Psoas muscle (tissue), 8 donors: ENCODE results near the gene SIGLEC5. TPM values are rescaled to one million over a fixed set of nuclear protein-coding genes. Genes with fewer than 3 reads are reported as not detected.

Experiments
- ATAC-seq, 4 donors: fragments of 200-7000 bp; cut with Tn5 transposase; one replicate each; pipeline ENCODE4 v1.9.1; 2020; ENCODE audit warnings: moderate library complexity in 3 of 4, mild to moderate bottlenecking in 2 of 4
- DNase-seq, 2 donors: peaks; one replicate each; pipeline ENCODE4 v3.0.0-alpha.2; 2020
- H3K27ac ChIP-seq: fragments of 200-600 bp; one replicate; pipeline ENCODE4 v1.8.0; 2022
- H3K27me3 ChIP-seq, 3 donors: fragments of 200-600 bp in 1 of 3; one replicate each; pipeline versions ENCODE4 v1.6.1 to v1.8.0; 2013 to 2022; ENCODE audit warnings: low read length in 2 of 3, mild to moderate bottlenecking in 2 of 3, moderate library complexity in 1 of 3; ENCODE audit not compliant: insufficient read depth in 3 of 3
- H3K36me3 ChIP-seq, 2 donors: fragments of 200-600 bp in 1 of 2; one replicate each; pipeline versions ENCODE4 v1.6.1 to v1.8.0; 2013 to 2022; ENCODE audit warnings: low read depth in 1 of 2, mild to moderate bottlenecking in 1 of 2, moderate library complexity in 1 of 2; ENCODE audit not compliant: insufficient read depth in 1 of 2
- H3K4me1 ChIP-seq: fragments of 200-600 bp; one replicate; pipeline ENCODE4 v1.8.0; 2022
- H3K4me3 ChIP-seq: fragments of 200-600 bp; one replicate; pipeline ENCODE4 v1.8.0; 2022; ENCODE audit warnings: mild to moderate bottlenecking
- H3K9me3 ChIP-seq: fragments of 200-600 bp; one replicate; pipeline ENCODE4 v1.8.0; 2022
- WGBS, 3 donors: extraction: QIAGEN DNeasy Blood & Tissue Kit; methylation state at CpG; one replicate each; pipeline versions ENCODE4 v1.1.6 to v1.1.7; 2013; 5-methylcytosine and 5-hydroxymethylcytosine counted together
- intact Hi-C, 2 donors: fragments of 100-400 bp; cut with DNase I; formaldehyde crosslinking; loops; one replicate each; pipeline versions ENCODE4 v1.11.0 to v1.14.2; 2022
- polyA plus RNA-seq, 3 donors: library from polyadenylated mRNA; stranded (reverse); fragments of 200-250 nt; gene quantifications; one replicate each; pipeline ENCODE4 v1.2.3, GENCODE V29; 2013
- total RNA-seq, 4 donors: library from RNA; stranded (reverse); fragmentation: NEBNext Ultra II Directional in 2 of 4; extraction: Animal tissue kit (Norgen Biotek cat#: 25700) in 2 of 4; gene quantifications; one replicate each; pipeline versions ENCODE4 v1.2.1 to v1.2.4, GENCODE V29; 2021 to 2023
- TF ChIP-seq, protein P1 (sequence below): fragments of 200-600 bp; IDR thresholded peaks from one replicate; pipeline ENCODE4 v1.8.0; 2022; ENCODE audit warnings: antibody characterized with exemption
- donor health status: healthy with polysubstance abuse.
- donor health status: DM: no; HTN: no; CAD: no; lungs with moderate emphysema.
- donor health status: Bipolar disorder and iron deficiency.
- donor health status: healthy.
- donor health status: DM: yes; HTN: yes; CAD: no.
- donor health status: DM: no; HTN: no; CAD: no.
- donor health status: DM: no; HTN: no; CAD: no.
- donor health status: DM: yes; HTN: yes; CAD: no.

The SIGLEC5 gene
- total and polyA plus RNA-seq, 7 donors, result 0.01 to 0.65 (median 0.56) TPM; not detected in 4

DNA sequence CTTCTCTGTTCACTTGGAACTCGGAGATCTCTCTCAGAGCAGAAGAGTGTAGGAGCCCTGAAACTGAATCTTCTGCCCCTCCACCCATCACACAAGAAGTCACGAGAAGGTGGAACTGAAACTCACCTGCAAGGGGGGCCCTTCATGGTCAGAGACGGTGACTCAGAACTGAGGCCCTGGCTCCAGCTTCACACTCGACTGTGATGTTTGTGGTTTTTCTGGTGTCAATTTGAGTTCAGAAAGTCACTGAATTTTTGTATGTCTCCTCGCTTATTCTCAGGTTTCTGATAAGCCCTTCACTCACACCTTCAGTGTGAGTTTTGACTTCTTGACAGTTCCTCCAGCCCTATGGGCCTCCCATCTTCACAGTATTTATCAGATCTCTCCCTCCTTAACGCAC is 23.1 kb downstream of the SIGLEC5 start:
- no peak for ATAC-seq
- Histone ChIP-seq H3K27ac (no peak overlapping the region), H3K36me3 (no peaks in the 10 kb centered on the region), H3K4me1 (no peaks in the 10 kb centered on the region), H3K27me3 (peaks cover 0 to under 1% (median 0%) of the 10 kb centered on the region in 3 donors), H3K4me3 (no peak overlapping the region), H3K9me3 (no peaks in the 10 kb centered on the region)
- TF ChIP-seq, protein P1, sequence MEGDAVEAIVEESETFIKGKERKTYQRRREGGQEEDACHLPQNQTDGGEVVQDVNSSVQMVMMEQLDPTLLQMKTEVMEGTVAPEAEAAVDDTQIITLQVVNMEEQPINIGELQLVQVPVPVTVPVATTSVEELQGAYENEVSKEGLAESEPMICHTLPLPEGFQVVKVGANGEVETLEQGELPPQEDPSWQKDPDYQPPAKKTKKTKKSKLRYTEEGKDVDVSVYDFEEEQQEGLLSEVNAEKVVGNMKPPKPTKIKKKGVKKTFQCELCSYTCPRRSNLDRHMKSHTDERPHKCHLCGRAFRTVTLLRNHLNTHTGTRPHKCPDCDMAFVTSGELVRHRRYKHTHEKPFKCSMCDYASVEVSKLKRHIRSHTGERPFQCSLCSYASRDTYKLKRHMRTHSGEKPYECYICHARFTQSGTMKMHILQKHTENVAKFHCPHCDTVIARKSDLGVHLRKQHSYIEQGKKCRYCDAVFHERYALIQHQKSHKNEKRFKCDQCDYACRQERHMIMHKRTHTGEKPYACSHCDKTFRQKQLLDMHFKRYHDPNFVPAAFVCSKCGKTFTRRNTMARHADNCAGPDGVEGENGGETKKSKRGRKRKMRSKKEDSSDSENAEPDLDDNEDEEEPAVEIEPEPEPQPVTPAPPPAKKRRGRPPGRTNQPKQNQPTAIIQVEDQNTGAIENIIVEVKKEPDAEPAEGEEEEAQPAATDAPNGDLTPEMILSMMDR, result no peak
- DNase-seq, result no peak
- 56 to 62% (median 60%) methylated on average over 6 of the region's 6 CpGs for WGBS, 3 donors
- intact Hi-C loops, result no loop called here

DNA sequence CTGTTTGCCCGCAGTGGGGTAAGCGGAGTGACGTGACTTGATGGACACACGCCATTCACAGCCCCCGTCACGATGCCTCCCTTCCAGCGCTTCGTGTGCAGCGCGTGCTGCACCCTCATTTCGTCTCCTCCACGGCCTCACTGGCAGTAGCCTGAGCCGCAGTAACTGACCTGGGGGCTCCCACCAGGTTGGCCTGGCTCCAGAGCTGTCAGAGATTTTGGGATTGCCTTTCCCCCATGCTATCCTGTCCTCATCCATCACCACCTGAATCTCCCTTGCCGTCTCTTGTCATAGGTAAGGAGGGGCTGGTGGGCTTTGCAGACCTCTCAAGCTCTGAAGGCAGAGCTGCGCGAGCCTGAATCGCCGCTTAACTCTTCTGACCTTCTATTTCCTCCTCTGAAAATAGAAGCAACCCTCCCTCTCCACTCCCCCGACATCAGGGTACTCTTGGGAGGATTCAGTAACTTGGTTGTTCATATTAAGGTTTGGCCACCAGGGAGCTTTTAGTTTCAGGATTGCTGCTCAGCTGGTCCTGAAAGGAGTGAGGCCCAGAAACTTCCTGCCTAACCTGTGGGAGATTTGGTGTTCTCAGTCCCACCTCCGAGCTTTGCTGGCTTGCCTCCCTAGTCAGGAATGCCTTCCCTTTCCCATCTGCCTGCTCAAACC is 27.9 kb downstream of the SIGLEC5 start:
- TF ChIP-seq, protein P1, result no peak
- Histone ChIP-seq H3K36me3 (no peaks in the 10 kb centered on the region), H3K4me1 (no peaks in the 10 kb centered on the region), H3K4me3 (no peak overlapping the region), H3K27me3 (peaks cover 0 to 17% (median 13%) of the 10 kb centered on the region in 3 donors), H3K9me3 (no peaks in the 10 kb centered on the region), H3K27ac (no peak overlapping the region)
- 82 to 84% (median 82%) methylated on average over 20 of the region's 20 CpGs for WGBS, 3 donors
- no peak for DNase-seq
- no peak for ATAC-seq
- intact Hi-C loops, result no loop called here

DNA sequence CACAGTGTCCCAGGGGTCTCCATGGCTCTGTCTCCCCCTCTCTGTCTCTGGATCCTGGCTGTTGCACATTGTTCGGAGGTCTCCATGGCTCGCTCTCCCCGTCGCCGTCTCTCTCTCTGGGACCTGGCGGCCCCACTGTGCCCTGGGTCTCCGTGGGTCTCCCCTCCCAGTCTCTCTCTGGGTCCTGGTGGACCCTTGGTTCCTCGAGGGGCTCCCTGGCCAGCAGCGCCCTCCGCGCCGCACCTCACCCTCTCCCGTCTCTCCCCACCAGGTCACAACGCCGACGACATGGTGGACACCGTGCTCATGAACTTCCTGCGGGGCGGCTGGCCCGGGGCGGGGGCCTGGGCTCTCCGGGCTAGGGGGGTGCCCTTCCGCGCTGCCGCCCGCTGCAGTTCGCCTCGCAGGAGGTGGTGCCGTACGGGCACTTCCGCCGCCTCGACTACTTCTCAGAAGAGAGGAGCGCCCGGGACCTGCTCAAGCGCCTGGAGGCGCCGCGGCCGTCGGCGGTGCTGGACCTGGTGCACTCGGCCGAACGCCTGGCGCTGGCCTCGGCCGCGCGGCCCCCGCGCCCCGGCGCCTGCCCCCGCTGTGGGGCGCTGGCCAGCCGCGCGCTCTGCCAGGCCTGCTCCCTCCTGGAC is 29.1 kb downstream of the SIGLEC5 start:
- no peak overlapping the region for H3K27ac ChIP-seq
- 11 to 20% (median 13%) methylated on average over 38 to 59 of the region's 59 CpGs for WGBS, 3 donors
- intact Hi-C loops, result no loop called here
- ATAC-seq (no peak), DNase-seq (no peak)
- H3K36me3 ChIP-seq, result no peaks in the 10 kb centered on the region
- no peaks in the 10 kb centered on the region for H3K9me3 ChIP-seq
- TF ChIP-seq, protein P1, result no peak
- peaks cover 0 to 17% (median 13%) of the 10 kb centered on the region in 3 donors for H3K27me3 ChIP-seq
- no peak overlapping the region for H3K4me3 ChIP-seq
- no peaks in the 10 kb centered on the region for H3K4me1 ChIP-seq

DNA sequence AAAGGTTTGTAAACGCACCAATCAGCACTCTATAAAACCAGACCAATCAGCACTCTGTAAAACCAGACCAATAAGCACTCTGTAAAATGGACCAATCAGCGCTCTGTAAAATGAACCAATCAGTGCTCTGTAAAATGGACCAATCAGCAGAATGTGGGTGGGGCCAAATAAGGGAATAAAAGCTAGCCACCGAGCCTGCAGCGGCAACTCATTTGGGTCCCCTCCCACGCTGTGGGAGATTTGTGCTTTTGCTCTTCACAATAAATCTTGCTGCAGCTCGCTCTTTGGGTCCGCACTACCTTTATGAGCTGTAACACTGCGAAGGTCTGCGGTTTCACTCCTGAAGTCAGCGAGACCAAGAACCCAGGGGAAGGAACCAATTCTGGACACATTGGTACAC is 31.1 kb downstream of the SIGLEC5 start:
- Histone ChIP-seq H3K27ac (no peak overlapping the region), H3K9me3 (no peaks in the 10 kb centered on the region), H3K4me3 (no peak overlapping the region), H3K36me3 (no peaks in the 10 kb centered on the region), H3K4me1 (no peaks in the 10 kb centered on the region), H3K27me3 (peaks cover 0 to 17% (median 13%) of the 10 kb centered on the region in 3 donors)
- DNase-seq (no peak), ATAC-seq (no peak)
- TF ChIP-seq, protein P1, result no peak
- intact Hi-C loops, result loop anchor here in 1 of 2 donors (5.0 kb wide), 1 partner anchor 37 kb away; no protein-coding TSS in a partner anchor
- 92 to 93% (median 93%) methylated on average over 10 of the region's 10 CpGs for WGBS, 3 donors
